Heart left ventricle (tissue), 13 donors: Measurements from ENCODE around the gene PRR35.

Source experiments
- POLR2A ChIP-seq, 2 donors: fragments of 450-650 bp; IDR thresholded peaks; one replicate each; pipeline ENCODE4 v1.6.1; 2017; ENCODE audit warnings: antibody characterized with exemption in 2 of 2, mild to moderate bottlenecking in 2 of 2, moderate library complexity in 2 of 2
- TF ChIP-seq, protein P1 (sequence below), 12 donors: fragments of 200-600 bp; sonication (generic) in 4 of 12; IDR thresholded peaks; one replicate each; pipeline versions ENCODE4 v1.5.0 to v1.8.0; 2018 to 2022; ENCODE audit warnings: antibody characterized with exemption in 12 of 12, mild to moderate bottlenecking in 5 of 12
- donor health status: ischemic (EF 13 %, LVEDD 7.1; RV severe dilation, severe dysfunction).
- donor health status: DM: no; HTN: yes; CAD: no.
- donor health status: DM: no; HTN: no; CAD: no.
- donor health status: ischemic (EF 25% LVEDD 6.9; RV normal size, moderate dysfunction).
- donor health status: ischemic (EF 25% LVEDD 5.7; RV mildly dilated, moderate dysfunction).
- donor health status: ischemic (EF 35%, LVEDD 5.7; RV mildly dilated, moderate dysfunction).
- donor health status: nonischemic (EF 11% LVEDD 7.7; RV severe dilation, severe dysfunction).
- donor health status: DM: yes; HTN: yes; CAD: no.
- donor health status: PGD.
- donor health status: ischemic (EF 29% LVEDD 5.4; RV normal size, mild dysfunction).
- donor health status: nonischemic (EF 23%, LVEDD 6.1; RV moderate dilation, normal function).

GRCh38 chr16:595942-596735 lies 35.9 kb downstream of the PRR35 start:
- TF ChIP-seq, protein P1, sequence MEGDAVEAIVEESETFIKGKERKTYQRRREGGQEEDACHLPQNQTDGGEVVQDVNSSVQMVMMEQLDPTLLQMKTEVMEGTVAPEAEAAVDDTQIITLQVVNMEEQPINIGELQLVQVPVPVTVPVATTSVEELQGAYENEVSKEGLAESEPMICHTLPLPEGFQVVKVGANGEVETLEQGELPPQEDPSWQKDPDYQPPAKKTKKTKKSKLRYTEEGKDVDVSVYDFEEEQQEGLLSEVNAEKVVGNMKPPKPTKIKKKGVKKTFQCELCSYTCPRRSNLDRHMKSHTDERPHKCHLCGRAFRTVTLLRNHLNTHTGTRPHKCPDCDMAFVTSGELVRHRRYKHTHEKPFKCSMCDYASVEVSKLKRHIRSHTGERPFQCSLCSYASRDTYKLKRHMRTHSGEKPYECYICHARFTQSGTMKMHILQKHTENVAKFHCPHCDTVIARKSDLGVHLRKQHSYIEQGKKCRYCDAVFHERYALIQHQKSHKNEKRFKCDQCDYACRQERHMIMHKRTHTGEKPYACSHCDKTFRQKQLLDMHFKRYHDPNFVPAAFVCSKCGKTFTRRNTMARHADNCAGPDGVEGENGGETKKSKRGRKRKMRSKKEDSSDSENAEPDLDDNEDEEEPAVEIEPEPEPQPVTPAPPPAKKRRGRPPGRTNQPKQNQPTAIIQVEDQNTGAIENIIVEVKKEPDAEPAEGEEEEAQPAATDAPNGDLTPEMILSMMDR (IDR thresholded peaks at IDR 0.05): no peak
- TF ChIP-seq POLR2A (IDR thresholded peaks at IDR 0.05): no peak
